DND-41 (cell line): ENCODE measurements around the gene KCTD21.

ENCODE experiments used
- EZH2 ChIP-seq: IDR thresholded peaks from 3 replicates; pipeline ENCODE4 v1.6.1; 2012; ENCODE audit warnings: borderline replicate concordance, low read depth, mild to moderate bottlenecking, moderate library complexity, low read length, inconsistent platforms; ENCODE audit not compliant: severe bottlenecking
- TF ChIP-seq, protein P1 (sequence below): IDR thresholded peaks from 2 replicates; pipeline ENCODE4 v1.5.1; 2012; ENCODE audit warnings: borderline replicate concordance, low read length, moderate library complexity, mild to moderate bottlenecking; ENCODE audit not compliant: poor library complexity, severe bottlenecking; ENCODE audit errors: extremely low read depth

DNA sequence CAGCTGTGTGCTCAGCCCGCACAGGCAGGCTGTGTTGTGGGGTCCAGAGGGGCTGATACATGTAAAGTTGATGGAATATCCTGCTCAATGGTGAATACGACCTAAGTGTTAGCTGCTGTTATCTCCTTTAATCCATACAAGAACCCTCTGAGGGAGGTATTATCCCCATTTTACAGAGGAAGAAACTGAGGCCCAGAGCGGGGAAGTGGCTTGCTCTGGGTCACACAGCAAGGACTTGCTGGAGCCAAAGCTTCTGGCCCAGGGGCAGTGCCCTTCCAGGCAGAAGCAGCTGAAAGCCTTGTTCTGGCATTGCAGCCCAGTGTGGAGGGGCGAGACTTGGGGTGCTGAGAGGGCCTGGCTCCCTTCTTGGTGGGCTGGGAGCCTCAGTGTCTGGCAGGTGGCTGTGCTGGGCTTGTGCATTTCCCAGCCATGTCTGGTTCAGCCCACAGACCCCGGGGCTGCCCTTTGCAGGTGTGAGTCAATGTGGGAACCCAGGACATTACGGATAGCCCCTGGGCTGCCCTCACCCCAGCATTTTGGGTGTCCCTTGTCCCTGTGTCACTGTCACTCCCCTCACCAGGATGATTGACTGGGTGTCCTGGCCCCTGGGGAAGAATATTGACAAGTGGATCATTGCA lies 10.7 kb upstream of the KCTD21 start:
- TF ChIP-seq, protein P1, sequence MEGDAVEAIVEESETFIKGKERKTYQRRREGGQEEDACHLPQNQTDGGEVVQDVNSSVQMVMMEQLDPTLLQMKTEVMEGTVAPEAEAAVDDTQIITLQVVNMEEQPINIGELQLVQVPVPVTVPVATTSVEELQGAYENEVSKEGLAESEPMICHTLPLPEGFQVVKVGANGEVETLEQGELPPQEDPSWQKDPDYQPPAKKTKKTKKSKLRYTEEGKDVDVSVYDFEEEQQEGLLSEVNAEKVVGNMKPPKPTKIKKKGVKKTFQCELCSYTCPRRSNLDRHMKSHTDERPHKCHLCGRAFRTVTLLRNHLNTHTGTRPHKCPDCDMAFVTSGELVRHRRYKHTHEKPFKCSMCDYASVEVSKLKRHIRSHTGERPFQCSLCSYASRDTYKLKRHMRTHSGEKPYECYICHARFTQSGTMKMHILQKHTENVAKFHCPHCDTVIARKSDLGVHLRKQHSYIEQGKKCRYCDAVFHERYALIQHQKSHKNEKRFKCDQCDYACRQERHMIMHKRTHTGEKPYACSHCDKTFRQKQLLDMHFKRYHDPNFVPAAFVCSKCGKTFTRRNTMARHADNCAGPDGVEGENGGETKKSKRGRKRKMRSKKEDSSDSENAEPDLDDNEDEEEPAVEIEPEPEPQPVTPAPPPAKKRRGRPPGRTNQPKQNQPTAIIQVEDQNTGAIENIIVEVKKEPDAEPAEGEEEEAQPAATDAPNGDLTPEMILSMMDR = no peak
- no peak for TF ChIP-seq EZH2
